Measurements from ENCODE around the gene ELP1.
A peak's percentile ranks its signal among the peaks of the same experiment; 100 is the strongest.
"Not testable (repeated sequence)": the region's sequence is repeated elsewhere in the genome, so short reads cannot be mapped to it uniquely, and the experiment has no call there.

Gene ELP1

DNA sequence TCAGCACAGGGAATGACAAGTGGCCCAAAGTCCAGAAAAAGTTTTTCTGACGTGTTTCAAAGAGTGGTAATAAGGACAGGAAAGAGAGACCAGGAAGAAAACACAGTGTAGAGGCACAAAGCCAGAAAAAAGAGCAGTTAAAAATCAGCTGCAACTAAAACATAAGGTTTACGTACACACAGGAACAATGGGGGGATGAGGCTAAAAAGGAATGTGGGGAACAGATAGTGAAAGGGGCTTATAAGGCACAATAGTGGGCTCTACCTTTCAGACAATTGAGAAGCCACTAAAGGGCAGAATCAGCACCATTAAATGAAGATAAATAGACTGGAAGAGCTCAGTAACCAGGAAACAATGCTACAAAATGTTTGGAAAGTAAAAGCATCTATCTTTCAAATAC lies 5.5 kb downstream of the ELP1 start:
- DNase-seq (ENCODE audit: insufficient read length, low spot score): no peak
- FAIRE-seq: no peak

GRCh38 chr9:108924466-108924865 lies 9.5 kb downstream of the ELP1 start:
- FAIRE-seq: no peak
- DNase-seq (ENCODE audit: insufficient read length, low spot score): no peak

DNA sequence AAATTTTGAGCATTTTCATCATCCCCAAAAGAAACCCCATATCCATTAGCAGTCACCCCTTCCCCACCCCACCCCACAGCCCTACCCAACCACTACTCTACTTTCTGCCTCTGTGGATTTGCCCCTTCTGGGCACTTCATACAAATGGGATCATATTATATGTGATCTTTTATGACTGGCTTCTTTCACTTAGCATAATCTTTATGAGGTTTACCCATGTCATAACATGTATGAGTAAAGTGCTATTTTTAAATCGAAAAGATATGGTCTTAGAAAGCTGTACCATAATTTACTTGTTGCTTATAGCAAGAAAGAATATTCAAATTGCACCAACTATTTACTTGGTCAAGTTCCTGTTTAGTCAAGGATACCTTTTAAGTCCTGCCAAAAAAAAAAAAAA lies 12.7 kb downstream of the ELP1 start:
- FAIRE-seq (no peak), DNase-seq (ENCODE audit: insufficient read length, low spot score) (no peak)

GRCh38 chr9:108920401-108920800 lies 13.5 kb downstream of the ELP1 start:
- not testable (repeated sequence) for DNase-seq (ENCODE audit: insufficient read length, low spot score); FAIRE-seq

- FAIRE-seq (no peak), DNase-seq (ENCODE audit: insufficient read length, low spot score) (no peak)
Measured at GRCh38 chr9:108919517-108919916, 14.4 kb downstream of the ELP1 start.

GRCh38 chr9:108913391-108913790 lies 20.5 kb downstream of the ELP1 start:
- FAIRE-seq: no peak
- no peak for DNase-seq (ENCODE audit: insufficient read length, low spot score)

GRCh38 chr9:108911820-108912219 lies 22.1 kb downstream of the ELP1 start:
- no peak for FAIRE-seq

GRCh38 chr9:108910914-108911313 lies 23.0 kb downstream of the ELP1 start:
- DNase-seq (ENCODE audit: insufficient read length, low spot score) (no peak), FAIRE-seq (no peak)

More at GRCh38 chr9:108911820-108912219, 22.1 kb downstream of the ELP1 start:
- no peak for DNase-seq (ENCODE audit: insufficient read length, low spot score)

DNA sequence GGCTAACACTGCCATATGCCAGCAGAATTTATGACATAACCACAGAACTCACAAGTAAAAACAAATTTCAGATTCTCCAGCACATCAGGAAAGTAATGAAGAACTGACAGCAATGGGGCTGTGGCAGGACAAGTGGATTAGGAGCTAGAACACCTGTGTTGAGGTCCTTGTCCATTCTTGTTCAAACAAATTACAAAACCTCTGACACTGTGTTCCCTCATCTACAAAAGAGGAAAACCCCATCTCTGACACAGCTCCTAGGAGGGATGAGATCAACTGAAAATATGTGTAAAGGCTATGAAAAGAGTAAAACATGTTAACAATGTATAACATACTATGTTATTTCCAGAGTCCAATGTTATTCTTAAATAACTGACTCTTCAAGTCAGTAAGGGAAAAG lies 23.5 kb downstream of the ELP1 start:
- FAIRE-seq (no peak), DNase-seq (ENCODE audit: insufficient read length, low spot score) (no peak)

DNA sequence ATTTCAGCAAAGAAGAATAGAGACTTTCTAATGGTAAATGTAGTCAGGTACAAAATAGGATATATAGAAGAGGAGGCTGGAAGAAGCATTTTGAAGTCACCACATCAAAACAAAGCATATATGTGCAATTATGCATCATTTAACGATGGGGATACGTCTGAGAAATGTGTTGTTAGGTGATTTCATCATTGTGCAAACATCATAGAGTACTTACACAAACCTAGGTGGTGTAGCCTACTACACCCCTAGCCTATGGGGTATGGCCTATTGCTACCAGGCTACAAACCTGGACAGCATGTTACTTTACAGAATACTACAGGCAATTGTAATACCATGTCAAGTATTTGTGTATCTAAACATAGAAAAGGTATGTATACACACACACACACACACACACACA lies 28.4 kb downstream of the ELP1 start:
- no peak for FAIRE-seq
- DNase-seq (ENCODE audit: insufficient read length, low spot score): no peak

DNA sequence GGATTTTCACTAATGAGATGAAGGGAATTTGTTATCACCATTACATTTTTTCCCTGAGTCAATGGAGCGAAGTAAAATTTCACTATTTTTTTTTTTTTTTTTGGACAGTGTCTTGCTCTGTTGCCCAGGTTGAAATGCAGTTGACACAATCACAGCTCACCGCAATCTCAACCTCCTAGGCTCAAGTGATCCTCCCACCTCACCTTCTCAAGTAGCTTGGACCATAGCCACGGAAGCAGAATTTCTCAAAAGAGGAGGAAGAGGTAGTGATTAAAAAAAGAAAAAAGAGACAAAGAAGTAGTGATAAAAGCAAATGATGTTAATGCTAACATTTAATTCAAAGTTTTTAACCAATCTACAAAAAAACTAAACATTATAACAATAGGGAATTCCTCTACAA lies 29.8 kb downstream of the ELP1 start:
- no peak for DNase-seq (ENCODE audit: insufficient read length, low spot score)
- no peak for FAIRE-seq

DNA sequence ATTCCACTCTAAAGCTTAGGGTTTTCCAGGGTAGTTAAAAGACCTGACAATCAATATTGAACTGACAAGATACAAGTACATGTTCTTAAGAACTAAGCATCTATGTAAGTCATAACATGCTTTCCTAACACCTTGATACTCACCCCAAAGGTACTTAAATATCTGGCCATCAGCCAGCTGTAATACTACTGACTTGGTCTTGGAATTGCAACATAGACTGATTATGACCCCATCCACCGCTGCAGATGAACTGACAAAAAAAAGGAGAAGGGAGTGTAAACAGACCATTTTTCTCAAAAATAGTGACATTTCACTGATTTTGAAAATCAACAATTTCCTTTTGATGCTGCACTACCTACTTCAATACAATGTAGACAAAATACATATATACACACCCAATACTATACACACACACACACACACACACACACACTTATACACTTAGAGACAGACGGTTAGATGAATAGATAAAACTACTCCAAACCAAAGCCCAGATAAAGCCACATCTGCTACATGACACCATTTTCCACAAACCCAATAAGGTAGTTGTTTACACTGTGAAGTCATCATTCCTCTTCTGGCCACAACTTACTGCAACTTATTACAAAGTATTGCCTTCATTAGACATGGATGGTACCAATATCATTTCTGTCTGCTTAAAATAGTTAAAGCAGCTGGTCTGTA lies 30.4 kb downstream of the ELP1 start:
- DNase-seq (ENCODE audit: insufficient read length, low spot score): no peak

GRCh38 chr9:108900176-108900575 lies 33.7 kb downstream of the ELP1 start:
- no peak for FAIRE-seq

More for the DNA sequence above, 30.4 kb downstream of the ELP1 start:
- no peak for FAIRE-seq

GRCh38 chr9:108899023-108899695 lies 34.8 kb downstream of the ELP1 start:
- not testable (repeated sequence) for FAIRE-seq

More at GRCh38 chr9:108900176-108900575, 33.7 kb downstream of the ELP1 start:
- no peak for DNase-seq (ENCODE audit: insufficient read length, low spot score)

DNA sequence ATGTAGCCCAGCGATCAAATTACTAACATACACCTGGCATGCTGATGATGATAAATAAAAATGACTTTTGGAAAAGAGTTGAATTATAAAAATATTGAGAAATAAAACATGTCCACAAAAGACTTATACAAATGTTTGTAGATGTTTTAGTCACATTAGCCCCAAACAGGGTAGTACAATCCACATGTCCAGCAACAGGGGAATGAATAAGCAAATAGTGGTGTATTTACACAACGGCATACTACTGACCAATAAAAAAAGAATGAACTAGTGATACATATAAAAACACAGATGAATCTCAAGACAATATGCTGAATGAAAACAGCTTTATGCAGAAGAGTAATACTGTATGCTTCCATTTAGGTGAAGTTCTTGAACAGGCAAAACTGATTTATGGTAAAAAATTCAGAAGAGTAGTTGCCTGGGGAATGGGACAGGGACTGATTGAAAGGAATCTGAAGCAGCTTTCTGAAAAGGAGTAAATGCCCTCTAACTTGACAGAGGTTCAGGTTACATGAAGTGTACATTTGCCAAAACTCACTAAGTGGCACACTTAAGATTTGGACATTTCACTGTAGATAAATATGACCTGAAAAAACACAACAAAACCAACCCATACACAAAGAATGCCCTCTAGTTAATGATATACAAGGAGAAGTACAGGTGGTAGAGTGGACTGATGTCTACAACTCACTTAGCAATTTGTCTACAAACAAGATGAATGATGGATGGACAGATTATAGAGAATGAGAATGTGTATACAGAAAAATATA lies 36.4 kb downstream of the ELP1 start:
- FAIRE-seq (no peak), DNase-seq (ENCODE audit: insufficient read length, low spot score) (no peak)

More at GRCh38 chr9:108899023-108899695, 34.8 kb downstream of the ELP1 start:
- not testable (repeated sequence) for DNase-seq (ENCODE audit: insufficient read length, low spot score)

DNA sequence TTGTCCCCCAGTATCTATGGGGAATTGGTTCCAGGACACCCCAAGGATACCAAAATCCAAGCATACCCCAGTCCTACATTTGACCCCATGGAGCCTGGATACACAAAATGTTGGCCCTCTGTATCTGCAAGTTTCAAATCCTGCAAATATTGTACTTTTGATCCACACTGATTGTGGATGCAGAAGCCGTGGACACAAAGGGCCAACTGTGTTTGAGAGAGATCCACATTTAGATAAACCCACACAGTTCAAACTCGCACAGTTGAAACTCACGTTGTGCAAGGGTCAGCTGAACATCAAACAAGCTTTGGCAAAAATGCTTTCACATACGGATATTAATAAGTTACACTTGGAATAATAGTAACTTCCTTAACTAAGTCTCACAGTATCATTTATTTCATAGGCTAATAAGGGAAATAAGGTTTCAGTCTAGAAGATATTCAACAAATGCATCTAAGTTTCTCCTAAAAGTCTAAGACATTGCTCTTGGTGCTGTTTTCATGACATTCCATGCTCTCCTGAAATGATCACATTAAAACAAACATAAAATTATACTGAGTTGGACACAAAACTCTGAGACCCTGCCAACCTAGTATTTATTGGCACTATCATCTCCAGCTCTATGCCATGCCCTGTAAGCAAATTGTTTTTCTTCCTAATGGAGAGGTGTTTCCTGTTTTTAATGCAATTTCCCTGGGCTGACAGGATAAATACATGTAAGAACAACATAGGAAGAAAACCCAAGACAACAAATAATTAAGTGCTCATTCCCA lies 39.5 kb downstream of the ELP1 start:
- FAIRE-seq (no peak), DNase-seq (ENCODE audit: insufficient read length, low spot score) (no peak)

DNA sequence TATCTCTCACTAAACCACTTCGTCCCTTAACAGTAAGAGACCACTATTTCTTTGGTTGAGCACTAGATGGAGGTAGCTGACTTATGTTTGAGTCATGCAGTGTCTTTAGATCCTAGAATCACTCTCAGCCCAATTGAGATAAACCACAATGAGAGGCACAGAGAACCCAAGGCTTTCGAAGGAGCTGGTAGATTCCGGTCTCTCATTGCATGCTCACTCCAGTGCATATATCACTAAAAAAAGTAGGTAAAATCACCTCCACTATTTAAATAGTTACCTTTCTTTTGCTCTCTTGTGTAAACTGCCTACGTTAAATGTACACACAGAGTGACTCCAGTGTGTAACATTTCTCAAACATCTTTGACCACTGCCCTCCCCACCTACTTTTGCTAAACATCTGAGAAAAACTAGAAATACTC lies 44.3 kb downstream of the ELP1 start:
- FAIRE-seq: no peak

DNA sequence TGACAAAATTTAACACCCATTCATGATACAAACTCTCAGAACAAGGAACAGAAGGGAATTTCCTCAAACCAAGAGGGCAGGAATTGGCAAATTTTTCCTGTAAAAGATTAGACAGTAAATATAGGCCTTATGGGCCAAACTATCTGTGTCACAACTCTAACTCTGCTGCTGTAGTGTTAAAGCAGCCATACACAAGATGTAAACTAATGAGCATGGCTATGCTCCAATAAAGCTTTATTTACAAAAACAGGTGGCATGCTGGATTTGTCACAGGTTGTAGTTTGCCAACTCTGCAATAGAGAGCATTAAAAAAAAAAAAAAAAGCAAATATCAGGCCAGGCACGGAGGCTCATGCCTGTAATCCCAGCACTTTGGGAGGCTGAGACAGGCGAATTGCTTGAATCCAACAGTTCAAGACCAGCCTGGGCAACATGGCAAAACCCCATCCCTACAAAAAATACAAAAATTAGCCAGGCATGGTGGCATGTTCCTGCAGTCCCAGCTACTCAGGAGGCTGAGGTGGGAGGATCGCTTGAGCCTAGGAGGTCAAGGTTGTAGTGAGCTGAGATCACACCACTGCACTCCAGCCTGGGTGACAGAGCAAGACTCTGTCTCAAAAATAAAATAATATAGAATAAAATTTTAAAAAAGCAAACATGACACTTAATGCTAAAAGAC lies 47.2 kb downstream of the ELP1 start:
- DNase-seq (ENCODE audit: insufficient read length, low spot score); FAIRE-seq: not testable (repeated sequence)

More for the DNA sequence above, 44.3 kb downstream of the ELP1 start:
- DNase-seq (ENCODE audit: insufficient read length, low spot score): peak; percentile 22

GRCh38 chr9:108885643-108886348 lies 48.1 kb downstream of the ELP1 start:
- DNase-seq (ENCODE audit: insufficient read length, low spot score) (peak; percentile 63), FAIRE-seq (no peak)

Measured in HTR-8/SVneo (cell line).